GM18517 (cell line): Measurements from ENCODE around the gene CARD19.
A peak's percentile ranks its signal among the peaks of the same experiment; 100 is the strongest.

ENCODE experiments used
- ATAC-seq: cut with Tn5 transposase; IDR thresholded peaks from one replicate; pipeline ENCODE4 v1.9.1; 2021; ENCODE audit warnings: mild to moderate bottlenecking, moderate library complexity; ENCODE audit not compliant: unreplicated experiment

CARD19 gene

GRCh38 chr9:93086447-93087224 is 9.4 kb upstream of the CARD19 start:
- ATAC-seq = no peak

- no peak for ATAC-seq
Observed at GRCh38 chr9:93087971-93088655, 7.9 kb upstream of the CARD19 start.

GRCh38 chr9:93088656-93089015 is 7.4 kb upstream of the CARD19 start:
- ATAC-seq = no peak

- ATAC-seq = no peak
Observed at GRCh38 chr9:93089024-93089423, 7.0 kb upstream of the CARD19 start.

DNA sequence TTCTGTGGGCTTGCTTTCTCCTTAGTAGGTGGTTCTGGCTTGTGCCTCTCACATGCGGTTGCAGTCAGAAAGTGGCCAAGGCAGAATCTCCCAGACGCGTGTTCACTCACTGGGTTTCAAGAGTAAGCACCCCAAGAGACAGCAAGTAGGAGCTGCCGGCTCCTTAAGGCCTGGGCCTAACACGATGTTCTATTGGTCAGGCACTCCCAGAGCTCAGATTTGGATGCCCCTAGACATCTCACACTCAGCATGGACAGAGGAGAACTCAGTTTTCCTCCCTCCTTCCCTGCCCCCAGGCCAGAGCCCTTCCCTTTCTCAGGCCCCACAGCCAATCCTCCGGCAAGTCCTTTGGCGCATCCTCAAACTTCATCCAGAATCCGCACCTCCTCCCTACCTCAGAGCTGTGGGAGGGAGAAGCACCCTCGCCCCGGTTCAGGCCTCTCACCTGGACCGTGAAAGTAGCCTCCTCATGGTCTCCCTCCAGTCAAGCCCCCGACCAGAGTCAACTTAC is 6.5 kb upstream of the CARD19 start:
- no peak for ATAC-seq

DNA sequence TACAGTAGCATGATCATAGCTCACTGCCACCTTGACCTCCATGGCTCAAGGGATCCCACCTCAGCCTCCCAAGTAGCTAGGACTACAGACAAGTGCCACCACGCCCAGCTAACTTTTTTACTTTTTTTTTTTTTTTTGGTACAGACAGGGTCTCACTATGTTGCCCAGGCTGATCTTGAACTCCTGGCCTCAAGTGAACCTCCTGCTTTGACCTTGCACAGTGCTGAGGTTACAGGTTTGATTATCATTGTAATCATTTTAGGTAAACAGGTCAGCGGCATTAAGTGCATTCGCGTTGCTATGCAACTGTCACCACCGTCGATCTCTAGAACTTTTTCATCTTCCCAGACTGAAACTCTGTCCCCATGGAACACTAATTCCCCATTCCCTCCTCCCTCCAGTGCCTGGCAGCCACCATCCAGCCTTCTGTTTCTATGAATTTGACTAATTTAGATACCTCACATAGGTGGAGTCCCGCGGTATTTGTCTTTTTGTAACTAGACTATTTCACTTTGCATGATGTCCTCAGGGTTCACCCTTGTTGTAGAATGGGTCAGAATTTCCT is 5.8 kb upstream of the CARD19 start:
- no peak for ATAC-seq

DNA sequence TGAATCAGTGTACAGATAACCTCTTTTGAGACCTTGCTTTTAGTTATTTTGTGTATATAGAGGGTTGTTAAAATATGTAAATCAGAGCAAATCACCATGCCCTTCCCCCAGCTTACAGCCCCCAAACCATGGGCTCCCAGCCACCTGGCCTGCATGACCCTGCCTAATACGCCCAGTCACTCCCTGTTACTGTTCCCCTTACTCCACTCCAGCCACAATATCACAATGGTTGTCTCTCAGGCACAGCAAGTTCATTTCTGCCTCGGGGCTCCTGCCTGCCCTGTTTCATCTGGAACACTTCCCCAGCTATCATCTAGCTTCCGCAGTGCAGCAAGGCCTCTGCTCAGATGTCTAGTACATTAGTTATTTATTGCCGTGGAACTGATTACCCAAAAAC is 5.0 kb upstream of the CARD19 start:
- ATAC-seq = no peak

GRCh38 chr9:93091453-93092081 is 4.5 kb upstream of the CARD19 start:
- ATAC-seq = no peak

DNA sequence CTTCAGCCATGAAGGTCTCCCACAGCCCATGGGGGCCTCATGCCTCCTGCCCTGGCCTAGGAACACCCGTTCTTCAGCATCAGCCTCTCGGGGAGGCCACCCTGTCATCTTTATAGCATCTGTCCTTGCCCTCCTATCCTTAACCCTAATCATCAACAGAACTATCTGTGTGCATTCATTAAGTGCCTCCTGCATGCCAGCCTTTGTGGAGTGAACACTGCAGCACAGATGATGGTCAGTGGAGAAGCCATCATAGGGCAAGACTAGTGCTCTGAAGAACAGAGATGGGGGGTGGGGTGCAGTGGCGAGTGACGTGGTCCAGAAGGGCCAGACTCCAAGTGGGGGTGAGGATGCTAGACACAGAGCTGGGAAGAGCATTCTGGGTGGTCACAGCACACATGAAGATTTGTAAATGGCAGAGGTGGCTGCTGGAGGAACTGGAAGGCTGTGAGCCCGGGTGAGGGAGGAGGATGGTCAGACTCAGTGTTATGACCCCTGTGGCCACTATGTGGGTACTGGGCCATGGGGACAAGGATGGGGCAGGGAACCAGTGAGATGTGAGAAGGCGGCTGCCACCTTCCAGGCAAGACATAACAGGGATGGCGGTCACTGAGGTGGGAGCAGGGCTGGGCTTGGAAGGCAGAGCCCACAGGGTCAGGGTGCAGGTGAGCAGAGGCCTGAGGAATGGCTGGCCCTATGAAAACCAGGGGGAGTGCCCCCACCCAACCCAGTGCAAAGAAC is 3.6 kb upstream of the CARD19 start:
- ATAC-seq = no peak

DNA sequence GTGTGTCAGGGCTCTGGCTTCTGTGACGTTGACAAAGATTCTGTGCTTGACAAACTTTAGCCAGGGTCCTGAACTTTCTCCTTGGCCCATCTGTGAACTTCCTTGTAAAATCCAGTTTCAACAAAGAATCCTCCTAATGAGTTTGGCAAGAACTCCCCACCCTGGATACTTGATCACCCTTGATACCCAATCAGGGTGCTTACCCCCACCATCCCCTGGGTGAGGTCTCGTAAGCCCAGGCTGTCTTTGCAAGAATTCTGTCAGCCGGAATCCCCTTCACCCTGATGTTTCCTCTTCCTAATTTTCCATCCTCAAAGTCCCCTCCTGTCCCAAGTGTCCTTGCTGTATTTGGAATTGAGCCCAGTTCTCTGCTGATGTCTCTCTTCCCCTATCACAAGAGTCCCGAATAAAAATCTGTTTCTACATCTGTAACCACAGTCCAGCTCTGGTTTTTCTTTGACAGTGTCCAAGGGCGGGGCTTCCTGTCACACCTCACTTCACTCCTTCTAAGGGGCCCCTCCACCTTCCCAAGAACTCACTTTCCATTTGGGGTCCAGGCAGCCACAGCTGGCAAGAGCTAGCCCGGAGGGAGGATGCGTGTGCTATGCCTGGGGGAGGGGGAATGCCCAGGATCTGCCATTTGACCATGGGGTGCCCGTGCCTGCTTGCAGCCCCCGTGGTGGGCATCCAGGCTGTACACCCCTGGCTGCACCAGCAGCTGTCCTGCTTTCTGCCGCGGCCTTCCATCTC is 2.7 kb upstream of the CARD19 start:
- no peak for ATAC-seq

DNA sequence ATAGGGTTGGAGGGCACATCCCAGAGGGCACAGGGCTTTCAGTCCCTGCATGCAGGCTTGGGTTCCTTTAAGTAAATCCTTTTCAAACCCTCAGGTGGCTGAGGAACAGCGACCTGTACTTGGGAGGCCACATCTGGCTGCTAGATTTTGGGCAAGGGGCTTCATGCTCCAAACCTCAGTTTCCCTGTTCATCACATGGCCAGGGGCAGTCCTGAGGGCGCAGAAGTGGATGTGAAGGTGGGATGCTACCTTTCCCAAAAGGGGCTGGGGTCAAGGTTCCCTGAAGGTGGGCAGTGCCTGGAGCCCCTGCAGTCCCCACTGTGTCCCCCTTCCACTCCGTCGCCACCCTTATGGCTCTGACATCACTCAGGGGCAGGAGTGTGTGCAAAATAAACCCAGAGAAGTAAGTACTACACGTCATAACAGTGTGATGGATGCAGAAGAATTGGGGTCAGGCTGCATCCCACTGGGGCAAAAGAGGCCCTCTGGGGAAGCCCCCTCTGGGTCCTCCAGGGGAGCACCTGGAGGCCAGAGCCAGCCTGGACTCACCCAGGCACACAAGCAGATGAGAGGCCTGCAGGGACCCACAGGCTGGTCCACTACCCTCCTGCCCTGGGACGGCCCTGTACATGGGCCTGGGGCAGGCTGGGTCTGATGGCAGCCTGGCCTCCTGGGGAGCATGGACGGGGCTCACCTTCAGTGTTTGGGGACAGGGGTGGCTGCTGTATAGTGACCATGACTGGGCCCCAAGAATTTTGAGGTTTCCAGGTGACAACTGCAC is 1.9 kb upstream of the CARD19 start:
- ATAC-seq = no peak

- no peak for ATAC-seq
Observed at GRCh38 chr9:93094658-93095204, 1.3 kb upstream of the CARD19 start.

- ATAC-seq = peak; percentile 53
Observed at GRCh38 chr9:93095205-93096130, 549 bp upstream of the CARD19 start.

DNA sequence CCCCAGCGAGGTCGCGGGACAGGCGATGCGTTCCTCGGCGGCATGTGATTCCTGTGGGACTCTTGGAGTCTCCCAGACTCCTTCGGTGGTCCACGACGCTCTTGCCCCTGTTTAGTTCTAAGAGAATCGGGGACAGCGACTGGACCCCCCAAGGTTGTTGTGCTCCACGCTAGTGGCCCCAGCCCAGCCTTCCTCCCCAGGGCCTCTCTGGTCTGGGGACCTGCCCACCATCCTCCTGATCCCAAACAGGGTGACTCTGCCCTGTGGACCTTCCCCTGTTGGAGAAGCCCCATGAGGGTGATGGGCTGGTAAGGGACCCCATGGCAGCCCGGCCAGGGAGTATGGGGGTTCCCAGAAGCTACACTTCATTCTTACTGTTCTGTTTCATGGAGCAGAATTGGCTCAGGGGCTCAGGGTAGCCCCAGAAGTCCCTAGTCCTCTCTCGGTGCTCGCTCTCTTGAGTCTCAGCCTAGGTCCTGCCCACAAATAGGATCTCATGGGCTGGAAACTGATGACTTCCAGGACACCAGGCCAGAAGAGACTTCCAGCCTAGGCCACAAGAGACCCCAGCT is 880 bp downstream of the CARD19 start:
- ATAC-seq = no peak

GRCh38 chr9:93097511-93098201 is 1.6 kb downstream of the CARD19 start:
- no peak for ATAC-seq

DNA sequence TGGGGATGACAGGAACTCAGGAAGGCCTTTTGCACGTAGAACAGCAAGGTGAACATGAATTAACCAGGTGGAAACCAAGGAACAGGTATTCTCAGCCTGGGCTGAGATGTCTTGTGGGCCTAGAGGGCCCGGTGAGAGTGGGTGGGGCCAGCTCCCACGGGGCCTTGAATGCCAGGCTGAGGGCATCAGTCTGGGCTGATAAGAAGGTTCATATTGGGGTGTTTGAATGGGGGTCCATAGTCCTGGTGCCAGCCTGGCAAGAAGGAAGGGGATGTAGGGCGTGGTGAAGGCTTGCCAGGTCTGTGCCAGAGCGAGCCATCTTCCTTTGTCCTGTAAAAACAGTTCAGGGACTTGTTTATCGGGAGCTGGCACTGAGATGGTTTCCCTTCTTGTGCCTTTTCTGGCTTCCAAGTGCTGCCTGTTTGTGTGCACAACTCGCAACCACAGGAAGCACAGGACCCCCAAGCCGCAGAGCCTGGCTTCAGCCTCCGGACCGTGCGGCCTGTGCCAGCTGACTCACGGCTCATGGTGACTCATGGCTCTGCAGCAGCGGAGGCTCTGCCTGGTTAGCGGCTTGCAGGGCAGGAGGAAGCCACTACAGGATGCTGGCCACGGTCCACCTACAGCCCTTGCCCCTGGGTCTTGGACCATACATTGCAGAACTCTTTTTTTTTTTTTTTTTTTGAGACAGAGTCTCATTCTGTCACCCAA is 2.4 kb downstream of the CARD19 start:
- ATAC-seq = no peak
